GM18870 (cell line): Measurements from ENCODE around the gene PRODH.
"Not testable (repeated sequence)": the region's sequence is repeated elsewhere in the genome, so short reads cannot be mapped to it uniquely, and the experiment has no call there.

Source experiments
- ATAC-seq: cut with Tn5 transposase; IDR thresholded peaks from one replicate; pipeline ENCODE4 v1.9.1; 2021; ENCODE audit warnings: moderate library complexity; ENCODE audit not compliant: unreplicated experiment

Gene PRODH

GRCh38 chr22:18968011-18968749 is 32.1 kb upstream of the PRODH start:
- no peak for ATAC-seq

DNA sequence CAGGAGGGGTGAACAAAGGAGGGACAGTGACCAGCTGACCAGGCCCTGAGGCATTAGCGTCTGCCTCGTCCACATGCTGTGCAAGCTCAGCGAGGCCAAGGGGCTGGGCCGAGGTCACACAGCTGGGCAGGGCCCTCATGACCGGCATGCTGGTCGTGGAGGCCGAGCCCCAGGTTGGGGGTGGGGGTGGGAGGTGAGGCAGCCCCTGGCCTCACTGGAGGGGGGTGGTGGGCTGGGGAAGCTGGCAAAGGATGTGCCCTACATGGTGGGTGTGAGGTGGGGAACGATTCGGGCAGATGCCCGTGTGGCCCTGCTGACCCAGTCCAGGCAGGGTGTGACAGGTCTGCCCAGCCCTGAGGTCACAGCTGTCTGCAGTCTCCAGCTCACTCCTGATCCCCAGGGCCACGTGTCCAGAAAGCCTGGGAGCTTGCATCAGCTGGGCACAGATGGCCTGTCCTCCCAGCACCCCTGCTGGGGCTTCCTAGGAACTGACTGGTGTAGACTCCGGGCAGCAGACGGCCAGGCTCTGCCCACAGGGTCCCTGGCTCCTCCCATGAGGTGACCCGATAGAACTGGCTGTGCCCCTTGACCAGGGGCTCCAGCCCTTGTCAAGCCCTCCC is 31.4 kb upstream of the PRODH start:
- not testable (repeated sequence) for ATAC-seq

GRCh38 chr22:18966748-18967147 is 30.7 kb upstream of the PRODH start:
- ATAC-seq: no peak

GRCh38 chr22:18965526-18966421 is 29.7 kb upstream of the PRODH start:
- ATAC-seq: no peak

DNA sequence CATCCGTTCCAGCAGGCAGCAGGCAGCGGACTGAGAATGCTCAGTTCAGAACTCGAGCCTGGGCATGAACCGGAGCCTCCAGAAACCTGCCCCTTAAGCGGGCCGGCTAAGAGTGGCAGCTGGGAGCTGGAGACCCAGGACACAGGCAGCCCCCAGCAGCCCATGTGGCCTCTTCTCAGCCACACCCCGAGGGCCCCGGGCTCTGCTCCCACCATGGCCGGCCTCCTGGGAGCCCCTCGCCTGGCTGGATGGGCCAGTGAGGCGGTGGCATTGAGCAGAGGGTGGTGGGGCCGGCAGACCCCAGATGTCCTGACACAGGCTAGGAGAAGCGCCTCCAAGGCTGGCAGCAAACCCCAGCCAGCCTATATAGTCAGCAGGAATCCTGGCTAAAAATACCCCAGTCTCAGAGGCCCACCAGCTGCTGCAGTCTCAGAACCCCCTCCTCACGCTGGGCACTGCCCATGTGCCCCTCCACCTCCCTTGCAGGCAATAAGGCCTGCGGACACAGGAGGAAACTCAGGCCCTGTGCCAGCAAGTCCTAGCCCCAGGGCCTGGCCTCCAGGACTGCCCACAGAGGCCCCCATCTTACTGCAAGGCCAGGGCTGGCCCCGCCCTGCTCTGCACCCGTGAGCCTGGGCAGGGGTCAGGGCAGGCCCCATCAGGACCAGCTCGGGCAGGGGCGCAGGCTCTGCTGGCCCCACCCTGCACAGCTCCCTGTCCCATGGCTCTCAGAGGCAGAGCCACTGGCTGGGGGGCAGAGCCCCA is 28.6 kb upstream of the PRODH start:
- not testable (repeated sequence) for ATAC-seq

DNA sequence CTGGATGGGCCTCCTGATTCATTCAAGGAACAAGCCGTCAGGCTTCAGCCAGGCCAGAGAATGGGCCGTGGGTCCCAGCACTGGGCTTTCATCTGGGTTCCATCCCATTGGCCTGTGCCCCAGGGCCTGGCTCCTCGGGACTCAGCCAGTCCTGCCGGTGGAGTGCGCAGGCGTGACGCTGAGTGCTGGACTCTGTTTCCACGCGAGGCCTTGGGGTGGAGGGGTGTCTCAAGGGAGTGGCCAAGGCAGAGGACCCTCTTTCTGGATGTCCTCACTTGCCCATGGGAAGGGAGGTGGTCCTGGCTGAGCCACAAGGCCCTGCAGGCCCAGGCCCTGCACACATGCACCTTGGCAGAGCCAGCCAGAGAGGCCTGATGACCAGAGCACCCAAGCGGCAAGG is 28.0 kb upstream of the PRODH start:
- not testable (repeated sequence) for ATAC-seq

DNA sequence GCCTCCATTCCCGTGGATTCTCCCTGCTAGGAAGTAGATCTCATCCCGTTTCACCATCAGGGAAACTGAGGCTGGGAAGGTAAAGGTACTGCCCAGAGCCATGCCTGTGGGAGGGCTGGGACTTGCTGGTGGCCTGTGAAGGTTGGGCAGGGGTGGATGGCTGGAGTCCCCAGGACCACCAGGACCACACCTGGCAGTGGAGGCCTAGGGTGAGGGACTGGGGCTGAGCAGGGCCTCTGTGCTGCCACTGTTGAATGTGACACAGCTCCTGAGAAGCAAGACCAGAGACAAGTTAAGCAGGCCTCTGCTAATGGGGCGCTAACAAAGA is 26.2 kb upstream of the PRODH start:
- ATAC-seq: no peak

- ATAC-seq: not testable (repeated sequence)
Measured at GRCh38 chr22:18961632-18962307, 25.7 kb upstream of the PRODH start.

DNA sequence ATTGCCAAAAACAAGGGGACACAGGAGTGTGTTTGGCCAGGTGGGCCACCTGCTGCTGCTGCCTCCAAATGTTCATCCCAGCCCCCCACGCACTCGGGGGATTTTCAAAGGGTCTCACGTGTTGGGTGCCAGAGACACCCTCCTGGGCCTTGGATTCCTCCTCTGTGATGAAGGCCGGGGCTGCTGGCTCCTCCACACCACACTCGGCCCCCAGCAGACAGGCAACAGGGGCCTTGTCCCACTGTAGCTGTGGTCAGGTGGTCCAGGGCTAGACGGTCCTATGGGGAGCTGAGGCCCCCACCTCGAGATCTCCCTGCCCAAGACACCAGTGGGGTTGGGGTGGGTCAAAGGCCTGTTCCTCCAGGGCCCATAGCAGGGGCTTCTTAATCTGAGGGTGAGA is 25.1 kb upstream of the PRODH start:
- not testable (repeated sequence) for ATAC-seq

- not testable (repeated sequence) for ATAC-seq
Measured at GRCh38 chr22:18960166-18960820, 24.2 kb upstream of the PRODH start.

DNA sequence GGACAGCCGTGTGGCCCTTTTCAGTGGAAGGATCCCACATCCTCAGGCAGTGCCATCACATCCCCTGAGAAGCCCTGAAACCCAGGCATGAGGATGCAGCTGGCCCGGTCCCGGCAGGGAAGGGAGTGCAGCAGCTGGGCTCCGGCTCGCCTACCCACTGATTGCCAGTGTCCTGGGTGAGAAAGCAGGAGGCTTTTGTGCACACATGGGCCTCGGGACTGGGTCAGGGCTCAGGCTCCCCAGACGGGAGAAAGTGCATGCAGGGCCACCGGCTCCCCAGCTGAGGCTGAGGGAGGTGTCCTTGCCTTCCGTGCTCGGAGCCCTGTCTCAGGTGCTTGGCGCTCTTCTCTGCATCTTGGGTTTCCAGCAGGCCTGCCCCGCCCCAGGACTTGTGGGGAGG is 23.6 kb upstream of the PRODH start:
- not testable (repeated sequence) for ATAC-seq

DNA sequence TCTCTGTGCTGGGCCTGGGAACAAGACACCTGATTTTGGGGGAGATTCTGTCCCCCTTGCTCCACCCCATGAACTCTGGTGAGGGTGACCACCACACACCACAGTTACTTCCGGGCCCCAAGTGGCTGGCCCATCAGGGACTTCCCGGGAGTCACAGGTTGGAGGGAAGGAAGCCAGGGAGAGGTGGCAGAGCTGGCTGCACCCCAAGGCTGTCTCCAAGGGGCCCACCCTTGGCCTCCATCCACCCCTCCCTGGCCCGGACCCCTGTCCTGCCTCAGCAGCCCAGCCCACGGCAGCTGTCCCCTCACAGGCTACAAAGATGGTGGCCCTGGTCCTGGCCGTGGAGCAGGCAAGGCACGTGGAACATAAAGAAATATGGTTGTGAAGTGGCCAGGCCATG is 23.2 kb upstream of the PRODH start:
- not testable (repeated sequence) for ATAC-seq

DNA sequence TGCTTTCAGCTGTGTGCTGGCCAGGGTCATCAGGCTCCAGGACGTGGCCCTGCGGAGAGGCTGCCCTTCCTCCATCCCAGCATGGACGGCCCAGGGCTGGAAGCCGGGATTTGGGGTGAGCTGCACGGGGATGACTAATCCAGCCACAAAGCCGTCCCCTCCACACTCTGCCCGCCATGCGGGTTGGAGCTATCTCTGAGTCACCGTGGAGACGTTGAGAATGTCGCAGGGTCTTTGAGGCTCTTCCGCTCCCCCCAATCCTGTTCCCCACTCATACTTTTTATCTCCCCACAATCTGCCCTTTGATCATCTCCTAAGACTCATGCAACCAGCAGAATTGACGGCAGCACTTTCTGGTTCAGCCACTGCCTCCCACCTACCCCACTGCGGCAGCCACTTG is 22.6 kb upstream of the PRODH start:
- ATAC-seq: not testable (repeated sequence)

DNA sequence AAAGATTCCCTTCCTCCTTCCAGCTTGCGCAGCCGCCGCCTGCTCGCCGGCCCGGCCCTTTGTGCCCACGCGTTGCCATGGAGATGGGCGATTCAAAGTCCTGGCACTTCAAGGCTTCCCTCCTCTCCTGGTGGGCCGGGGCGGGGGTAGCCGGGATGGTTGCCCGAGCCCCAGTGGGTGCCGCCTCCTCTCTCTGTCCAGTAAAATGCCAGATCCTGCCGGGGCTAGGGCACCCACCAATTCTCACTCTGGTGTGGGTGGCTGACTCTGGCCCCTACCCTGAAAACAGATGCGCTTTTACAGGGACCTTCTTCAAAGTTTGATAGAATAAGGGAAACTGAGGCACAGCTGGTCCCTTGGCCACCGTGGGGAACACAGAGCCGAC is 22.2 kb upstream of the PRODH start:
- ATAC-seq: not testable (repeated sequence)

GRCh38 chr22:18957621-18958320 is 21.7 kb upstream of the PRODH start:
- not testable (repeated sequence) for ATAC-seq

GRCh38 chr22:18956956-18957355 is 20.9 kb upstream of the PRODH start:
- not testable (repeated sequence) for ATAC-seq

DNA sequence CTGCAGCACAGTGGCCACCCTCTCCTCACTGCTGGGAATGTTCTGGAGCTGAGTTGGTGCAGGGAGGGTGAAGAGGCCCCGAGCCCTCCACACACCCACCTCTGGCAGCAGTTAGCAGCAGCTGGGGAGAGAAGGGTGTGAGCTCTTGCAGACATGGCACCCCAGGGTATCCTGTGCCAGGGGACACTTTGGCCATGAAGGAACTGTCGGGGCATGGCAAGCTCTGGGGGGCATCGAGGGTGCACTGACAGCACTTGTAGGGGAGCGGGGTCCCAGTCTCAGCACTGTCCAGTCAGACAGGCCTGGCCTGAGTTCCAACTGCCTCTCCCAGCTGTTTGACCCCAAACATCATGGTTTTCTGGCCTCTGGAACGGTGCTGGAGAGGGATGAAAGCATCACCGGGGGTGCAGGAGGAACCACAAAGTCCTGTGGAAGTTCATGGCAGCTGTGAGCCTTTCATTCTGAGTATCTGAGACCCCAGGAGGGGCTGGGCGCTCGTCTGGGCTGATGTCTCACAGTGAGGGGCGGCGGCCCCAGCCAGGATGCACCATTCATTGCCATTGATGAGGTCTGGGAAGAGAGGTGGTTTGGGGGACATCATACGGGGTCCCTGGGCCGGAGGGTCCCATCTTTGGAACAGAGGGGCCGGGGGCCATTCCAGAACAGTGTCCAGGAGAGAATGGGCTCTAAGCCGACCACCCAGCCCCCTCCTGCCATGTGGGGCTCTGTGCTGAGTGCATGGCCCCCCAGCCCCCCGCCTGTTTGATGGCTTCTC is 20.2 kb upstream of the PRODH start:
- ATAC-seq: not testable (repeated sequence)

DNA sequence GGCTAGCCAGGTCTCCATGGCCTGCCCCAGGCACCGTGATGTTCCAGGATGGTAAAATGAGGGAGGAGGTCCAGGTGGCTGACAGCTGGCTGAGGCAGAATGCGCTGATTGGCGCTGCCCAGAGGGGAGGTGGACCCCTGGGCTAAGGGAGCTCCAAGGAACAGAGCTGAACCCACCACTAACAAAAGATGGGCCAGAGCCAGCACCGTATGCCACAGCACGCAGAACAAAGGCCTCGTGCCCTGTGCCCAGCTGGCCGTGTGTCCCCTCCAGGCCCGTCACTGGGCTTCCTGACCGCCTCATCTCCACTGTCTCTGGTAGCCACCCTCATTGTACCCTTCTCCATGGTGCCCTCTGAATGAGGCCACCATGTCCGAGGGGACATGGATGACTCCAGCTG is 19.6 kb upstream of the PRODH start:
- ATAC-seq: no peak
